Cerebellar nuclear complex (tissue), 1 donor: ENCODE results near the gene HBD.
"Not testable (repeated sequence)": the region's sequence is repeated elsewhere in the genome, so short reads cannot be mapped to it uniquely, and the experiment has no call there.

ENCODE experiments used
- DNase-seq, 2 experiments: peaks; one replicate each; lab custom pipeline; 2025; lab: John Stamatoyannopoulos, UW

HBD gene

DNA sequence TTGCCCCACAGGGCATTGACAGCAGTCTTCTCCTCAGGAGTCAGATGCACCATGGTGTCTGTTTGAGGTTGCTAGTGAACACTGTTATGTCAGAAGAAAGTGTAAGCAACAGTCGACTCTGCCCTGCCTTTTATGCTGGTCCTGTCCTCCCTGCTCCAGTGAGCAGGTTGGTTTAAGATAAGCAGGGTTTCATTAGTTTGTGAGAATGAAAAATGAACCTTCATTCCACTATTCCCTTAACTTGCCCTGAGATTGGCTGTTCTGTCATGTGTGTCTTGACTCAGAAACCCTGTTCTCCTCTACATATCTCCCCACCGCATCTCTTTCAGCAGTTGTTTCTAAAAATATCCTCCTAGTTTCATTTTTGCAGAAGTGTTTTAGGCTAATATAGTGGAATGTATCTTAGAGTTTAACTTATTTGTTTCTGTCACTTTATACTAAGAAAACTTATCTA is at the start of gene HBD:
Gene HBD (minus strand): TSS at position 103 of the 454 bp plus-strand sequence. CDS start 50 bp downstream, at position 53.
- DNase-seq: no peak

DNA sequence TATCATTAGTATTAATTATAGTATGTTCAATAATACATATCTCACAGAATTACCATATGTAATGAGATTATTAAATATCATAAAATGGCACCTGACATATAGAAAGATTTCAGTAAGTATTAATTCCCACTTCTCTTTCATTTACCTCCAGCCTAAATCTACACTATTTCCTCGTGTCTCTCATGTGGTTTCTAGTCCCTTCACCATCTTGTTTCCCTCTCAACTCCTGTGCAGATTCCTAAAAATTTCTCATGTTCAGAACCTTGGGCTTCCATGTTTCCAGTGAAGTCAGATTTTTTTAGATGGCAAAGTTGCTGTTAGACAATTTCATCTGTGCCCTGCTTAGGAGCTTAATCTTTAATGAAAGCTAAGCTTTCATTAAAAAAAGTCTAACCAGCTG is 49.6 kb upstream of the HBD start:
- DNase-seq: no peak

DNA sequence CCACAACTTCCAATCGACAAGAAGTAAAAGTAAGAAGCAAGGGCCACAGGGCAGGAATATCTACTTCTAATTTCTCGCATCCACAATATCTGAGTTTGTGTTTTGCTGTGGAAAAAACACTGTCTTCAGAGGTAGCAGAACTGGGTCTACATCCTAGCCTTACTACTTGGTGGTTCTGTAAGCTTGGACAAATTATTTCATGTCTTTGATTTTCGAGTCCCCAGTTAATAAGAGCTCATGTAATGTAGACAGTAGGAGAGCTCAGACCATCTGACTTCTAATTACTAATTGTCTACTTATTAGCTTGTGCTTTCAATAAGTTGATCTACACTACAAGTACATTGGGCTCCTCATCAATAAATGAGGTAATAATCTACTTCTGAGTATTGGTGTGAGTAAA is 48.8 kb upstream of the HBD start:
- DNase-seq: no peak

DNA sequence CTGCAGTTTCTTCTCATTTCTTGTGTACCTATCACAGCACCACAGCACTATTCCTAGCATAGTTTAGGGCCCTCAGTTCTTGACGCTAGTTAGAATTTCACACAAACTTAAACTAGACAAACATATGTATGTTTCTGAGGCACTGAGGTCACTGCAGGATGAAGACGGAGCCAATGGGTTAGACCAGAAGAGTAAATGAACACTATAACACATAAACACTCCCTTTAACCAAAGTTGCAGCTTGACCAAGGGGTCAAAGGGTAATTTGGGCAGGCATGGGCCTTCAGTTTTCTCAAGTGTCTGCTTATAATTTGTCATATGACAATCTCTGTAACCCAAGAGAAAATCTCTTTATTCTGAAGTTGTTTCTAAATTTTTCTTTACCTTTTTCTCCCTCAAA is 48.3 kb upstream of the HBD start:
- no peak for DNase-seq

DNA sequence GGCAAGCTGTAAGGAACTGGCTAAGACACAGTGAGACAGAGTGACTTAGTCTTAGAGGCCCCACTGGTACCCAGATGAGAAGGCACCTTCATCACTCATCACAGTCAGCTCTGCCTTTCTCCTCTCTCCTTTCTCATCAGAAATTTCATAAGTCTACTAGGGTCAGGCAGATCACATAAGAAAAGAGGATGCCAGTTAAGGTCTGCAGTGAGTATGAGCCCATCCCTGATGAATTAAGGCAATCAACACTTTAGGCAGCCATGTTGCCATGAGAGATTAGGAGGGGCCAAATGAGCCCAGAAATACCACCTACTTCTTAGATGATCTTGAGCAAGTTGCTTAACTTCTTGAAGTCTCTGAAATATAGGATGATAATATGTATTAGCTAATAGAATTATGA is 47.3 kb upstream of the HBD start:
- DNase-seq: no peak

DNA sequence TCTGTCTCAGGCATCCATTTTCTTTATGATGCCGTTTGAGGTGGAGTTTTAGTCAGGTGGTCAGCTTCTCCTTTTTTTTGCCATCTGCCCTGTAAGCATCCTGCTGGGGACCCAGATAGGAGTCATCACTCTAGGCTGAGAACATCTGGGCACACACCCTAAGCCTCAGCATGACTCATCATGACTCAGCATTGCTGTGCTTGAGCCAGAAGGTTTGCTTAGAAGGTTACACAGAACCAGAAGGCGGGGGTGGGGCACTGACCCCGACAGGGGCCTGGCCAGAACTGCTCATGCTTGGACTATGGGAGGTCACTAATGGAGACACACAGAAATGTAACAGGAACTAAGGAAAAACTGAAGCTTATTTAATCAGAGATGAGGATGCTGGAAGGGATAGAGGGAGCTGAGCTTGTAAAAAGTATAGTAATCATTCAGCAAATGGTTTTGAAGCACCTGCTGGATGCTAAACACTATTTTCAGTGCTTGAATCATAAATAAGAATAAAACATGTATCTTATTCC is 46.4 kb upstream of the HBD start:
- no peak for DNase-seq

DNA sequence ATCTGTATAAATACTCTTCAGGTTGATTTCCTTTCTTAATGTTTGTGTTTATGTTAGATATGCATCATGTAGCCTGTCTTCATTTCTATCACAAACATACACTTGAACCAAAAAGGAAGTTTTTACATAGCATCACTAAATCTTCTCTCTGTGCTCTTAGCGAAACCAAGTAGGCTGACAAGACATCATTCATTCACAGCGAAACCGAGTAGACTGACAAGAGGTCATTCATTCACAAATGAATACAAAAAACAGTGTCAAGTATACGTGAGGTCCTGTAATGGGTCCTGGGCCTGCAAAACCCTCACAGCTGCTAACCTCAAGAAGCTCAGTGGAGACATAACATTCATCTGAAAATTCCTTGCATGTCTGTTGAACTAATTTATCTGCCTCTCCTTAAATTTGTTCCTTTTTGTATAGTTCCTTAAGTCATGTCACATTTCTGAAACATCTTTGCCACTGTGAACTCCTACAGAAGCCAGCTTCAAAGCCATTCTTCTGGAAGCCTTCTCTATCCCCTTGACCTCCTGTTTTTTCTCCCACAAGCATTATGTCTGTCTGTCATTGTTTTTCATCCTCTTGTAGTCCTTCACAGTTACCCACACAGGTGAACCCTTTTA is 45.3 kb upstream of the HBD start:
- no peak for DNase-seq

DNA sequence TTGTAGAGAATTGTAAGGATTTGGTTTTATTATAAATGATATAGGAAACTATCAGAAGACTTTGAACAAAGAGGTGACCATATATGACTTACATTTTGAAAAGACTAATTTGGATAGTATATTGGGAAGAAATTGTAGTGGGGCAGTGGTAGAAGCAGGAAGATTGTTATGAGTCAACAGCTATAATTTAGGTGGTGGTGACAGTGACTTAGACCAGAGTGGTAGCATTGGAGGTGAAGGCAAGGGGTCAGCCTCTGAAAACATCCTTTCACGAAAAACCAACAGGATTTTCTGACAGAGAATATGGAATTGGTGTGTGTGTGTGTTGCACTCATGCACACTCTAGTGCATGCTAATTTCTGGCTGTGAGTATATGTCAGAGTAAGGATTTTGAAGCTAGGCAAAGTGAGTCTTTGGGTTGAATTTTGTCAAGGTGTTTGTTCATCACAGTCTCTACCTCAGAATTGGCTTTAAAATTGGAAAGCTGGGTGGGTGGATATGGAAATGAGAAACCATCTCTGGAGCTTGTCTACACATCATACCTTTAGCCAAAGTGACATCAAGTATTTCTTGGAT is 43.6 kb upstream of the HBD start:
- DNase-seq: no peak

DNA sequence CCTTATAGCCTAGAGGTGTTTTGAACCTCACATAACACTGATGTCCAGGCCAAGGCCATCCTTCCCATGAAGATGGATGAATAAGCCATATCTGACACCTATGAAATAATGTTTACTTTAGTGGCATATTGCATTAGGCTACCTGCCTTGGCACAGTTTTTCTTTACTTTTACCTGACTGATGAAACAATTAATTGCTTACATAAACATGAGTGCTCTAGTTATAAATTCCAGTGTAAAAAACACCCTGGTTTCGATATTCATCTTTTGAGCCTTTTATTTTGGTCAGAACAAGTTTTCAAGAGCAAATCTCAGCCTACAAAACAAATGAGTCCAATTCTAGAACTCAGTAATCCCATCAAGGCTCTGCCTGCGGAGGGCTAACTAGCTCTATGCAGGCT is 42.4 kb upstream of the HBD start:
- DNase-seq: no peak

DNA sequence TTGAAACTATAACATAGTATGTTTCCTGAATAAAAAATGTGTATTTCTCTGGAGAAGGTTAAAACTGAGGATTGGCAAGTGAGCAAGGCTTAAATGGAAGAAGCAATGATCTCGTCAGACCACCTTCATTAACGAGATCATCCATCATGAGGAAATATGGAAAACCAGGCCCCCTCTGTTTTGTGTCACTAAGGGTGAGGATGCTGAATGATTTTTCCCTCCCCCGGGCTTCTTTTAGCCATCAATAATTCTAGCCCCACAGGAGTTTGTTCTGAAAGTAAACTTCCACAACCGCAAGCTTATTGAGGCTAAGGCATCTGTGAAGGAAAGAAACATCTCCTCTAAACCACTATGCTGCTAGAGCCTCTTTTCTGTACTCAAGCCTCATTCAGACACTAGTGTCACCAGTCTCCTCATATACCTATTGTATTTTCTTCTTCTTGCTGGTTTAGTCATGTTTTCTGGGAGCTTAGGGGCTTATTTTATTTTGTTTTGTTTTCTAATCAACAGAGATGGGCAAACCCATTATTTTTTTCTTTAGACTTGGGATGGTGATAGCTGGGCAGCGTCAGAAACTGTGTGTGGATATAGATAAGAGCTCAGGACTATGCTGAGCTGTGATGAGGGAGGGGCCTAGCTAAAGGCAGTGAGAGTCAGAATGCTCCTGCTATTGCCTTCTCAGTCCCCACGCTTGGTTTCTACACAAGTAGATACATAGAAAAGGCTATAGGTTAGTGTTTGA is 41.3 kb upstream of the HBD start:
- no peak for DNase-seq

DNA sequence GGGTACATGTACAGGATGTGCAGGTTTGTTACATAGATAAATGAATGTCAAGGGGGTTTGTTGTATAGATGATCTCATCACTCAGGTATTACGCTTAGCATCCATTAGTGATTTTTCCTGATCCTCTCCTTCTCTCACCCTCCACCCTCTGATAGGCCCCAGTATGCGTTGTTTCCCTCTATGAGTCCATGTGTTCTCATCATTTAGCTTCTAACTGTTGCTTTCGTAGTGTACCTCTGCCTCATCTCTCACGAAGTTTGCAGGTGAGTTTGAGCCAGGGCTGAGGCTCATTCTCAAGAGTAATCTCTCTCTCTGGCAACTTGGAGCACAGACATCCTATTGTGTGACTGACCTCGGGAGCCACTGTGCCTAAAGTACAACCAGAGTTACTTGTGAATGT is 40.1 kb upstream of the HBD start:
- no peak for DNase-seq

DNA sequence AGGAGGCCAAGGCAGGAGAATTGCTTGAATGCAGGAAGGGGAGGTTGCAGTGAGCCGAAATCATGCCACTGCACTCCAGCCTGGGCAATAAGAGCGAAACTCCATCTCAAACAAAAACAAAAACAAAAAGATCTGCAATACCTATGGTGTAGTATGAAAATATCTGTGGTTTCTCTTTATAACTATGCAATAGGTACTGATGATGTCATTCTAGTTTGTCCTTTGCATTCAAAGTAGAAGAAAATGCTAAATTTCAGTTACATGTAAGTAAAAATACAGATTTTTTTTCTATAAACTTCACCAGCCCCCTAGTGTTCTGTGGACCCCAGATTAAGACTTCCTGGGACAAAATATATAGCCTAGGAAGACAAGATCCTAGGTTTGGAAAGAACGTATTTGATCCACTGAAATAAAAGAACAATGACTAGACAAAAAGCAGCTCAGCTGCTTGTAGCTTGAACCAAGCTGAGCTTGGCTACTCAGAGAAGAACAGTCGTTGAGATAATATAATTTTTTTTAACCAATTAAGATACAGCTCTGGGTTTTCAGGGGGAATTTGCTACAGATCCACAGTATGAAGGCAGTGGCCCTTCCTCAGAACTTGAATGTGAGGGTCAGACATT is 38.2 kb upstream of the HBD start:
- DNase-seq: no peak

DNA sequence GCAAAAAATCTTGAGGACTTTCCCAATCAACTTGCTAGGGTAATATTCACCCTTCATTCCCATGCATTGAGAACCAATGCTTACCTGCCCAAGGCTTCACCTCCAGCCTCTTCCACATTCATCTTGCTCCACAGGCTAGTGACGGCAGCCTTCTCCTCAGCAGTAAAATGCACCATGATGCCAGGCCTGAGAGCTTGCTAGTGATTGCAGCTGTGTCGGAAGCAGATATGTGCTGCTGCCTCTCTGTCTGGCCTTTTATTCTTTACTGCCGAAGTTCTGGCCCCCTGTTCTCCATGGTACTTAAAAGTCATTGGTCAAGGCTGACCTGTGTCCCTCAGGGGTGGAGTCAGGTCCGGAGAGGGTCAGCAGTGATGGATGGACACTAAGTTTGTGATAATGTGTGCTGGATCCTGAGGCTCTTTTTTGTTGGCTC is 35.4 kb upstream of the HBD start, which contains the start of gene HBE1:
Gene HBE1 (minus strand): TSS at position 231 of the 433 bp plus-strand sequence. CDS start 55 bp downstream, at position 176.
- DNase-seq: no peak

DNA sequence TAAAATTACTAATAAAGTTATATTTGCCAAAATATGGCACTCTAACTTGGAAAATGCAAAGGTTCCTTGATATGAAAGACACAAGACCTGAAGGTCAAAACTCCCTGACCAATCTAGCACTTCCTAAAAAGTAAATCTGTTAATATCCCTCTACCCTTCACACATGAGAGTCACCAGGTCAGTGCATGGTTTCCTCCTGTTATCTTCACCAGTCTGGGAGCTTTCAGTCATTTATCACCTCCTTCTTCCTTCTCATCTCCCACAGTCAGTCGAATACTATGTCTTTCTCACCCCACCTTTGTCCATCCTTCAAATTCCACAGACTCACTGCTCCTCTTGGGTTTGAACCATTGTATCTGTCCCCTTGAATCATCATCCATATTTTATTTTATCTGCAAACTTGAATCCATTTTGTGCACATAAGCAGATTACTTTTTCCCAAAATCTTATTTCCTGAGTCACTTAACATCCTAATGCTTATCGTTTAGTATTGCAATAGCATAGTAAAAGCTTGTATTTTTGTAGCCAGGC is 32.8 kb upstream of the HBD start:
- DNase-seq: no peak

DNA sequence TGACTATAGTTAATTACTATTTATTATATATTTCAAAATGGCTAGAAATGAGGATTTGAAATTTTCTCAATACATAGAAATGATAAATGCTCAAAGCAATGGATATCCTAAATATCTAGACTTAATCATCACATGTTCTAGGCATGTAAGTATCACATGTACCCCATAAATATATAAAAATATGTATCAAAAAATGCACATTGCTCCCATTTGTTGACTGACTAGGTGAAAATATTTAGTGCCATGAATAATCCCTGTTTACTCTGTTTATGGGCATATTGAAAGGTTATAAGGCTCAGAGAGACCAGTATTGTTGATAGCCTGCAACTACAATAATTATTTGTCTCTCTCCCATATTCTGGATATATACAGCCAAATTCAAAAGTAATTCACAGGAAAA is 32.3 kb upstream of the HBD start:
- no peak for DNase-seq

DNA sequence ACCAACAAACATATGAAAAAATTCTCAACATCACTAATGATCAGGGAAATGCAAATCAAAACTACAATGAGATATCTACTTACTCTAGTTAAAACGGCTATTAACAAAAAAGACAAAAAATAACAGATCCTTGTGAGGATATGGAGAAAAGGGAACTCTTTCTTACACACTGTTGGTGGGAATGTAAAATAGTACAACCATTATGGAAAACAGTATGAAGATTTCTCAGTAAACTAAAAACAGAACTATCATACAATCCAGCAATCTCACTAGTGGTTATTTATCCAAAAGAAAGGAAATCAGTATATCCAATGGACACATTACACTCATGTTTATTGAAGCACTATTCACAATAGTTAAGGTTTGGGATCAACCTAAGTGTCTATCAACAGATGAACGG is 31.5 kb upstream of the HBD start:
- no peak for DNase-seq

DNA sequence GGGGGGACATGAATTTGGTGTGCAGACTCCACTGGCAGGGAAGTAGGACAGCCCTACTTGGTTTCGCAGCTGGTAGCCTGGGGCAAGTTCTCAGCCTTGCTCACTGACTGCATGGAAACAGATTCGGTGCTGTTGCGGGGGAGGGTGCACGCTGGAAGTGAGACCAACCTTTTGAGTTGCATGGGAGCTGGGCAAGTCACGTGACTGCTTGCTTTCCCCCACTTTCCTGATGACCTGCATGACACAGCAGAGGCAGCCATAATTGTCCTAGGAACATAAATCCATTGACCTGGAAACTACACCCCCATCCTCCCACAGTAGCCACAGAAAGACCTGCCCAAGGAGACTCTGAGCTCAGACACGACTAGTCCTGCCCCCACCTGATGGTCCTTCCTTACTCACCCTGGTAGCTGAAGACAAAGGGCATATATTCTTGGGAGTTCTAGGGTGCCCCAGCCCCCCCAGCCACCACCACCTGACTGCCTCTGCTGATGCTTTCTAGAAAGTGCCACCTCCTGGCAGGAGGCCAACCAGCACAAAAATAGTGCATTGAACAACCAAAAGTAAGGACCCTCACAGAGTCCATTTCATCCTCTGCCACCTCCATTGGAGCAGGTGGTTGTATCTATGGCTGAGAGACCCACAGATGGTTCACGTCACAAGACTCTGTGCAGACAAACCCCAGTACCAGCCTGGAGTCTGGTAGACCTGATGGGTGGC is 24.4 kb upstream of the HBD start:
- DNase-seq: no peak

DNA sequence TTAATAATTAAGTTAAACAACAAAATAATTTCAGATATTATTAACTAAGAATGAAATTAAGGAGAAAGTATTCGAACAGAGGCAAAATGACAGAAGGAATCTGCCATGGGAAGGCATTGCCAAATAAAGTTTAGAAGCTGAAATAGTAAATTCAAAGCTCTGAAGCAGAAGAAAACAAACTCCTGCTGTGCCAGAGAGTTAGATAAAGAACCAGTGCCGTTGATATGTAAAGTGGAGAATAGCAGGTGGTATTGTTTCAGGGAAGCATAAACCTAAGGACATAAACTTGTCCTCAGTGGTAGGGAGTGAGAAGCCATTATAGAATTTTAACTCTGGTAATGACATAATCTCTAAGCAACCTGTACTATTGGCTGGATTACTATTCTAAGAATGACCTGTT is 23.0 kb upstream of the HBD start:
- no peak for DNase-seq

DNA sequence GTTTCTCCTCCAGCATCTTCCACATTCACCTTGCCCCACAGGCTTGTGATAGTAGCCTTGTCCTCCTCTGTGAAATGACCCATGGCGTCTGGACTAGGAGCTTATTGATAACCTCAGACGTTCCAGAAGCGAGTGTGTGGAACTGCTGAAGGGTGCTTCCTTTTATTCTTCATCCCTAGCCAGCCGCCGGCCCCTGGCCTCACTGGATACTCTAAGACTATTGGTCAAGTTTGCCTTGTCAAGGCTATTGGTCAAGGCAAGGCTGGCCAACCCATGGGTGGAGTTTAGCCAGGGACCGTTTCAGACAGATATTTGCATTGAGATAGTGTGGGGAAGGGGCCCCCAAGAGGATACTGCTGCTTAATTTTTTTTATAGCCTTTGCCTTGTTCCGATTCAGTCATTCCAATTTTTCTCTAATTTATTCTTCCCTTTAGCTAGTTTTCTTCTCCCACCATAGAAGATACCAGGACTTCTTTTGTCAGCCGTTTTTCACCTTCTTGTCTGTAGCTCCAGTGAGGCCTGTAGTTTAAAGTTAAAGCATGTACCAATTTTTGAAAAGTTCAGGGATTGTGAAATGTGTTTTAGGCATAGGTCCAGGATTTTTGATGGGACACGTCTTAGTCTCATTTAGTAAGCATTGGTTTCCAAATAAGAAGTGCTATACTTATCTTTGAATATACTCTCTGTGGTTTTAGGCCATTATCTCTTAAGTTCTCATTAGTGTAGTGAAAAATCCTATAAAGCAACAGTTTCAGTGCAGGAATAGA is 20.5 kb upstream of the HBD start, which contains the start of gene HBG2:
Gene HBG2 (minus strand): TSS at position 136 of the 768 bp plus-strand sequence. CDS start 53 bp downstream, at position 83.
- not testable (repeated sequence) for DNase-seq

DNA sequence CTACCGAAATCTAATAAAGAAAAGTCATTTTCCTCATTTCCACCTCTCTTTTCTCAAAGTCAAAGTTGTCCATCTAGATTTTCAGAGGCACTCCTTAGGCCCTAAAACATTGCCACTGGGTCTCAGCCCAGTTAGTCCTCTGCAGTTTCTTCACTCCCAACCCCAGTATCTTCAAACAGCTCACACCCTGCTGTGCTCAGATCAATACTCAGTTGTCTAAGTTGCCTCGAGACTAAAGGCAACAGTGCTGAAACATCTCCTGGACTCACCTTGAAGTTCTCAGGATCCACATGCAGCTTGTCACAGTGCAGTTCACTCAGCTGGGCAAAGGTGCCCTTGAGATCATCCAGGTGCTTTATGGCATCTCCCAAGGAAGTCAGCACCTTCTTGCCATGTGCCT is 19.7 kb upstream of the HBD start:
- not testable (repeated sequence) for DNase-seq

DNA sequence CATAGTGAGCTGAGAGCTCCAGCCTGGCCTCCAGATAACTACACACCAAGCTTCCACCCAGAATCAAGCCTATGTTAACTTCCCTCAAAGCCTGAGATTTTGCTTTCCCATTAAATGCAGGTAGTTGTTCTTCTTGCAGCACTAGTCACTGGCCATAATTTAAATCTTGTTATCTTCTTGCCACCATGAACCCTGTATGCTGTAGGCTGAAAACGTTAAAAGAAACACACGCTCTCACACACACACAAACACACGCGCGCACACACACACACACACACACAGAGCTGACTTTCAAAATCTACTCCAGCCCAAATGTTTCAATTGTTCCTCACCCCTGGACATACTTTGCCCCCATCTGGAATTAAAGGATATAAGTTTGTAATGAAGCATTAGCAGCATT is 19.2 kb upstream of the HBD start:
- DNase-seq: not testable (repeated sequence)
